GM18867 (cell line): ENCODE measurements around the gene GPR35.

Experiments used
- ATAC-seq: cut with Tn5 transposase; IDR thresholded peaks from one replicate; pipeline ENCODE4 v1.9.1; 2021; ENCODE audit warnings: mild to moderate bottlenecking, moderate library complexity; ENCODE audit not compliant: unreplicated experiment

Gene GPR35

GRCh38 chr2:240622060-240622411, 3.2 kb upstream of the GPR35 start:
- ATAC-seq: no peak

DNA sequence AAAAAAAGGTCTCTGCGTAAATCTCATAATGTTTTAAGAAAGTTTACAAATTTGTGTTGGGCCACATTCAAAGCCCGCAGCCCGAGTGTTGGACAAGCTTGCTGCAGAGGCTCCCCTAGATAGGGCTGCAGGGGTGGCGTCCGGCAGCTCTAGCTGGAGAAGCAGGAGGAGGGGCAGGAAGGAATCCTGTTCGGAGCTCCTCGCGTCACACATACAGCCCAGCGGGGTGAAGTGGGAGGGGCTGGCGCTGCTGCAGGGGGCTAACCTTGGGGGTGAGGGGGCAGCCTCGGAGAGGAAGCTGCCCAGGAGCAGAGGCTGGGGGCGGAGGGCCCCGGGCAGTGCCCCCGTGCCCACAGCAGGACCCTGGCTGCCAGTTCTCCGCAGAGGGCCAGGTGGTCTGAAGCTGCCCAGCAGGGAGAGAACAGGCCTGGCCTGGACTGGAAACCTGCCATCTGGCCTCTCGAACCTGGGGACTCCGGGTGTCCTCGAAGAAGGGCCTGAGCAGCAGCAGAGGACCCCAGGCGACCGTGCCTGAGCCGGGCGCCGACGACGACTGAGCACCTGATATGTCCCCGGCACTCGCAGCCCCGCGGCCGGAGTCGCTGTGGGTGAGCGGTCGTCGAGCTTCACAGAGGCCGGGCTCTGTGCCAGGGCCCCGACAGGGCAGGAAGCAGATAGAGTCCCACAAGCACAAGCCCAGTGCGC, 2.6 kb upstream of the GPR35 start:
- no peak for ATAC-seq

- ATAC-seq: no peak
Observed at GRCh38 chr2:240623531-240624010, 1.7 kb upstream of the GPR35 start.

GRCh38 chr2:240624011-240624949, 1.0 kb upstream of the GPR35 start:
- ATAC-seq: no peak

DNA sequence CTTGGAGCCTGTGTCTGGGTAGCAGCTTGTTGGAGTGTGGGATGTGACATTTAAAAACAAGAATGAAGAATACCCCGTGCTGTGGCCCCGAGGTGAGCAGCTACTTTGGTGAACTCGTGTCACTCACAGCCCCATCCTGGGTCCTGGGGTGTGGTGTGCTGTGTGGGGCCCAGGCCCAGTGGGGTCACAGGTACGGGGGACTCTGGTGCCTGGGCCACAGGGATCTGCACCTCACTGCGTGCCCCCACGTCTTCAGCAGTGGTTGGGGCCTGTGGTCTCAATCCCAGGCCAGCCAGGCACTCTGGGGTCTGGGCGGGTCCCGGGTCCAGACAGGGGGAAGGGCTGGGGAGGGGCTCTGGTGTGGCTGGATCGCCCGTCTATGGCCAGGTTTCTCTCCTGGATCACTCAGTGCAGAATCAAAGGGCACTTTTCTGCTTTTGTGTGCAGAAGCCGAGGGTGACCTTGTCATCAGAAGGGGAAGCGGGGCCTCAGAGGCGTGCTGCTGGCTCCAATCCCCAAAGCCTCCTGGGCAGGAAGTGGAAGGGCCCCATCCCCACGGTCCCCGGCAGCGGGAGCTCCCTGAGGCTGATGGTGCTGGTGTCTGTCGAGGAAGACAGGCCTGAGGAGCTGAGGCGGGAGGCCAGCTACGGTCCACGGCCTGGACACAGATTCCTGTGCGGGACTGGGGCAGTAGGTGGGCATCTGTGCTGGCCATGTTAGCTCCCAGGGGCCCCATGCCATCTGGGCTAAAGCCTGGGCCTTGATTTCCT, 1.4 kb downstream of the GPR35 start:
- ATAC-seq: no peak

GRCh38 chr2:240627736-240628506, 2.6 kb downstream of the GPR35 start:
- ATAC-seq: no peak

GRCh38 chr2:240628507-240628807, 3.2 kb downstream of the GPR35 start:
- ATAC-seq: no peak

DNA sequence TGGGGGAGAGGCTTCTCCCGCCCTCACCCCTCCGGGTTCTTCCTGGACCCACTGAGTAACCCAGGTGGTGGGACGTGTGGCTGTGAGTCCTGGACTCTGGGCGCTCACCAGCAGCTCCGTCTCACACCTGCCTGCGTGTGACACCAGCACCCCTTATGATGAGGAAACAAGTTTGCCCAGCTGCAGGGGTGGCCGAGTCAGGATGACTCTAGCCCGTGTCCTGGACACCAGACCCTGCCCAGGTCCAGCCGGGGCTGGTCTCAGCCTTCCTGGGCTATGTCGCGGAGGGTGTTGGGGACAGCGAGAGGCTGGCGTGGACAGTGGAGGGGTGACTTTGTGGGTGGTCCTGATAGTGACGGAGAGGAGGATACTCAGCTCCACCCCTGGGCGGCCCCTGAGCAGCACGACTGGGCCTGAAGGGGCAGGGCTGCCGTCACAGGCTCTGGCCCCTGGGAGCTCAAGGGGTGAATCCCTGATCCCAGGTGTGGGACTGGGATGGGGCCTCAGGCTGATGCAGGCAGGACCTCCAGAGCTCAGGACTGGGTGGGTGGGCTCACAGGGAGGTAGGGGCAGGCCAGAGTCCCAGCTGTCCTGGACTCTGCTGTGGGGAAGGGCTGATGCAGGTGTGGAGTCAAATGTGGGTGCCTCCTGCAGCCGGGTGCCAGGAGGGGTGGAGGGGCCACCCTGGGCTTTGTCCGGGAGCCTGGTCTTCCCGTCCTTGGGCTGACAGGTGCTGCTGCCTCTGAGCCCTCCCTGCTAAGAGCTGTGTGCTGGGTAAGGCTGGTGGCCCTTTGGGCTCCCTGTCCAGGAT, 3.7 kb downstream of the GPR35 start:
- no peak for ATAC-seq

- ATAC-seq: no peak
Observed at GRCh38 chr2:240629619-240629967, 4.3 kb downstream of the GPR35 start.

GRCh38 chr2:240629968-240630770, 4.9 kb downstream of the GPR35 start:
- ATAC-seq: no peak

DNA sequence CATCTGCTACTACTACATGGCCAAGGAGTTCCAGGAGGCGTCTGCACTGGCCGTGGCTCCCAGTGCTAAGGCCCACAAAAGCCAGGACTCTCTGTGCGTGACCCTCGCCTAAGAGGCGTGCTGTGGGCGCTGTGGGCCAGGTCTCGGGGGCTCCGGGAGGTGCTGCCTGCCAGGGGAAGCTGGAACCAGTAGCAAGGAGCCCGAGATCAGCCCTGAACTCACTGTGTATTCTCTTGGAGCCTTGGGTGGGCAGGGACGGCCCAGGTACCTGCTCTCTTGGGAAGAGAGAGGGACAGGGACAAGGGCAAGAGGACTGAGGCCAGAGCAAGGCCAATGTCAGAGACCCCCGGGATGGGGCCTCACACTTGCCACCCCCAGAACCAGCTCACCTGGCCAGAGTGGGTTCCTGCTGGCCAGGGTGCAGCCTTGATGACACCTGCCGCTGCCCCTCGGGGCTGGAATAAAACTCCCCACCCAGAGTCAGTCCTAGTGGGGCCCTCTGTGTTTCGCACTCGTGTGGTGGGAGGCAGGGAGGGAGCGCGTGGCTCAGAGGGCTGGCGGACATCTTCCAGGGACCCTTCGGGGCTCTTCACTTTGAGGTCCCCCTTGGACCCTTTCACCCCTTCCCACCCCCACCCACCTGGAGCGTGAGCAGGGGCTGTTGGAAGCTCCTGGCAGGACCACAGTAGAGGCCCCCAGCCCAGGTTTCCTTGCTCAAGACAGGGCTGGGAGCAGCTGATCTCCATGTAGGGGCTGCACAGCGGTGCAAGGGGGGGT, 5.7 kb downstream of the GPR35 start:
- ATAC-seq: no peak

- ATAC-seq: no peak
Observed at GRCh38 chr2:240631548-240632305, 6.4 kb downstream of the GPR35 start.

DNA sequence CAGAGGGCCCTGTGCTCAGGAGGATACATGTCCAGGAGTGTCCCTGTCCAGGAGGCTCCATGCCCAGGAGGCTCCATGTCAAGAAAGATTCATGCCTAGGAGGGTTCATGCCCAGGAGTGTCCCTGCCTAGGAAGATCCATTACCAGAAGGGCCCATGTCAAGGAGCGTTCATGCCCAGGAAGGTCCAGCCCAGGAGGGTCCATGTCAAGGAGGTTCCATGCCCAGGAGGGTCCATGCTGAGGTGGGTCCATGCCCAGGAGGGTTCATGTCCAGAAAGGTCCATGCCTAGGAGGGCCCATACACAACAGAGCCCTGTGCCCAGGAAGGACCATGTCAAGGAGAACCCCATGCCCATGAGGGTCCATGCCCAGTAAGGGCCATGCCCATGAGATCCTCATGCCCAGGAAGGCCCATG, 7.0 kb downstream of the GPR35 start:
- ATAC-seq: no peak

DNA sequence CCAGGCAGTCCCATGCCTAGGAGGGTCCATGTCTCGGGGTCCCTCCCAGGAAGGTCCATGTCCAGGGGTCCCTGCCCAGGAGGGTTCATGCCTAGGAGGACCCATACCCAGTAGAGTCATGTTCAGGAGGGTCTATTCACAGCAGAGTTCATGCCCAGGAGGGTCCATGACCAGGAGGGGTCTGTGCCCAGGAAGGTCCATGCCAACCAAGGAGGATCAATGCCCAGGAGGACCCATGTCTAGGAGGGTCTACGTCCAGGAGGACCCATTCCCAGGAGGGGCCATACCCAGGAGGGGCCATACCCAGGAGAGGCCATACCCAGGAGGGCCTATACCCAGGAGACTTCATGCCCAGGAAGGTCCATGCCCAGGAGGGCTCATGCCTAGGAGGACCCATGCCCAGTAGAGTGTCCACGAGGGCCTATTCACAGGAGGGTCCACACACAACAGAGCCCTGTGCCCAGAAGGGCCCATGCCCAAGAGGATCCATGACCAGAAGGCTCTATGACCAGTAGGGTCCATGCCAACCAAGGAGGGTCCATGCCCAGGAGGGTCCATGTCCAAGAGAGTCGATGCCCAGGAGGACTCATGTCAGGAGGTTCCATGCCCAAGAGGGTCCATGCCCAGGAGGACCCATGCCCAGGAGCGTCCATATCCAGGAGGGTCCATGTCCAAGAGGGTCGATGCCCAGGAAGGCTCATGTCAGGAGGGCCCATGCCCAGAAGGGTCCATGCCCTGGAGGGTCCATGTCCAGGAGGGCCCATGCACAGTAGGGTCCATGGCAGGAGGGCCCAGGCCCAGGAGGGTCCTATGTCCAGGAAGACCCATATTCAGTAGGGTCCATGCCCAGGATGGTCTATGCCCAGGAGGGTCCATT, 10.1 kb downstream of the GPR35 start:
- ATAC-seq: no peak

GRCh38 chr2:240635998-240636547, 10.8 kb downstream of the GPR35 start:
- ATAC-seq: no peak

DNA sequence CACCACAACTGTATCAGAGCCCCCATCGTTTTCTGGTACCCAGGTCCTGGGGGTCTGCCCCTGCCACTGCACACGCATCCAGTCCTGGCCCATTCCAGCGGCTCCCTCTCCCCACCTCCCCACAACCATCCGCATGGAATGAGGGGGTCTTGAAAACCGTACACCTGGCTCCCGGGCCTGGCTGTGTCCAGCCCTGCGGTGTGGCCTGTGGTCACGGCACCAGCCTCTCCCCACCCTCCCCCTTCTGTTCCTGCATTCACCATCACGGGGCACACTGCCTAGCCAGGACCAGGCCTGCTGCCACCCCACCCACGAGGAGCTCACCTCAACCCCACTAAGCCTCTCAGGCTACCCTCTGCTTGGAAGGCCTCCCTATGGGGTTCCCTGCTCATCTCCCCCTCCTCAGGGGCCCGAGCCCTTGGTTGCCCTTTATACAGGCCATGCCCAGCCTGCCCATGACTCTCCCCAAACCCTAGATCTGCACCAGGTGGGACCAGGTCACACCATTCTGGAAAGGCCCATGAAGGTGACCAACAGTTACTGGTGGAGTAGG, 11.4 kb downstream of the GPR35 start:
- ATAC-seq: no peak
